ENCODE data around the gene DHX9. TPM values are rescaled to one million over a fixed set of nuclear protein-coding genes. Genes with fewer than 3 reads are reported as not detected.
A peak's percentile ranks its signal among the peaks of the same experiment; 100 is the strongest.
"Not testable (repeated sequence)": the region's sequence is repeated elsewhere in the genome, so short reads cannot be mapped to it uniquely, and the experiment has no call there.

The DHX9 gene
- total and polyA plus RNA-seq, 8 donors = 29.0 to 196 (median 54.5) TPM

DNA sequence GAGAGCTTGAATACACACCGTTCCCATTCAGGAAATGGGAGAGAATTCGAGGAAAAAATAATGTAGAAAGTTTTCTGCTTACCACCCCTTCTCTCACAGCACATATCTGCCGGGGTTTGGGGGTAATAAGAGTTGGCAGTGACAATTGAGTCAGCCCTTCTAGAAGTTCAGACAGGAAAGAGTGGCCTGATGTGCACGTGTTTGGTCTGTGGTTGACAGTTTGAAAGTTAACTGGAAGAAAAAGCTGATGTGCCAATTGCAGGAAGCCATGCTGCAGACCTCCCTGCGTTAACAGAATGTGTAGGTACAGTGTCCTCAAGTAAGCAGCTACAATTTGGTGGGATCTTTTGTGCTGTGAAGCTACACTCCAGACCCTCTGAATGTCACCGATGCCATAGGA is 50.9 kb downstream of the DHX9 start:
- TF ChIP-seq, protein P1, sequence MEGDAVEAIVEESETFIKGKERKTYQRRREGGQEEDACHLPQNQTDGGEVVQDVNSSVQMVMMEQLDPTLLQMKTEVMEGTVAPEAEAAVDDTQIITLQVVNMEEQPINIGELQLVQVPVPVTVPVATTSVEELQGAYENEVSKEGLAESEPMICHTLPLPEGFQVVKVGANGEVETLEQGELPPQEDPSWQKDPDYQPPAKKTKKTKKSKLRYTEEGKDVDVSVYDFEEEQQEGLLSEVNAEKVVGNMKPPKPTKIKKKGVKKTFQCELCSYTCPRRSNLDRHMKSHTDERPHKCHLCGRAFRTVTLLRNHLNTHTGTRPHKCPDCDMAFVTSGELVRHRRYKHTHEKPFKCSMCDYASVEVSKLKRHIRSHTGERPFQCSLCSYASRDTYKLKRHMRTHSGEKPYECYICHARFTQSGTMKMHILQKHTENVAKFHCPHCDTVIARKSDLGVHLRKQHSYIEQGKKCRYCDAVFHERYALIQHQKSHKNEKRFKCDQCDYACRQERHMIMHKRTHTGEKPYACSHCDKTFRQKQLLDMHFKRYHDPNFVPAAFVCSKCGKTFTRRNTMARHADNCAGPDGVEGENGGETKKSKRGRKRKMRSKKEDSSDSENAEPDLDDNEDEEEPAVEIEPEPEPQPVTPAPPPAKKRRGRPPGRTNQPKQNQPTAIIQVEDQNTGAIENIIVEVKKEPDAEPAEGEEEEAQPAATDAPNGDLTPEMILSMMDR (IDR thresholded peaks at IDR 0.05) = no peak
- TF ChIP-seq POLR2AphosphoS5 (IDR thresholded peaks at IDR 0.05) (no peak), POLR2A (IDR thresholded peaks at IDR 0.05) (no peak), EP300 (IDR thresholded peaks at IDR 0.05) (no peak)
- Histone ChIP-seq H3K36me3 (peaks cover 23 to 47% (median 43%) of the 10 kb centered on the region in 4 donors), H3K4me3 (no peak overlapping the region), H3K4me1 (peaks cover 0 to 14% (median 8%) of the 10 kb centered on the region in 4 donors), H3K27ac (no peak overlapping the region), H3K27me3 (no peaks in the 10 kb centered on the region), H3K9me3 (no peaks in the 10 kb centered on the region)
- no peak for DNase-seq
- 53 to 70% (median 66%) methylated on average over 6 of the region's 6 CpGs for WGBS, 5 donors
- intact Hi-C loops (cut with DNase I; ENCODE audit: low total_unique reads) = no loop called here

DNA sequence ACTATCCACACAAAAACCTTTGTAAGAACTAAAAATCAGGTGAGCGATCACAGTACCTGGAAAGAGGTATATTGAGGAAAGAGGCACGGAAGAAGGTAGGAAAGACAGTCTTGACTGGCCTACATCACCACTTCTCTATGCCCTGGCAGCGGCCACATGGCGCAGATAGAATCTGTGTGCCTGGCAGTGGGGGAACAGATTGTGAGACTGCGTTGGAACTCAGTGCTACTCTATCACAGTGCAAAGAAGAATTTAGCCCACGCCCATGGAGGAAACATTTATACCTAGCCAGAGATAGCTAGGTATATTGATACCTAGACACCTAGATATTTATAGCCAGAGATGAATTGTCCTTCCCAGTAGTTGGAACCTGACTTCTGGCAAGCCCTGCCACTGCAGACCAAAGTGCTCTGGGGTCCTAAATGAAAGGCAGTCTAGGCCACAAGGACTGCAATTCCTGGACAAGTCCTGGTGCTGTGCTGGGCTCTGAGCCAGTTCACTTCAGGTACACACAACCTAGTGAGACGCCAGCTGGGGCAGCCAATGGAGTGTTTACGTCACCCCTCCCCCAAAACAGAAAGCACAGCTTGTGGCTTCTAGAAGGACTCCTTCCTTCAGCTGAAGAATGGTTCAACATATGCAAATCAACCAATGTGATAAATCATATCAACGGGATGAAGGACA is 51.9 kb downstream of the DHX9 start:
- Histone ChIP-seq H3K4me3 (no peak overlapping the region), H3K4me1 (peaks cover 0 to 14% (median 8%) of the 10 kb centered on the region in 4 donors), H3K9me3 (no peaks in the 10 kb centered on the region), H3K36me3 (peaks cover 12 to 36% (median 32%) of the 10 kb centered on the region in 4 donors), H3K27me3 (no peaks in the 10 kb centered on the region), H3K27ac (peak overlapping the region in 1 of 5 donors; percentile 45)
- peak in 1 of 2 donors; percentile 73 for DNase-seq
- WGBS, 5 donors = 55 to 75% (median 60%) methylated on average over 9 of the region's 9 CpGs
- intact Hi-C loops (cut with DNase I; ENCODE audit: low total_unique reads) = no loop called here
- TF ChIP-seq, protein P1 (IDR thresholded peaks at IDR 0.05) = no peak
- TF ChIP-seq EP300 (IDR thresholded peaks at IDR 0.05) = no peak
- TF ChIP-seq POLR2A (IDR thresholded peaks at IDR 0.05) = no peak
- no peak for TF ChIP-seq POLR2AphosphoS5 (IDR thresholded peaks at IDR 0.05)

DNA sequence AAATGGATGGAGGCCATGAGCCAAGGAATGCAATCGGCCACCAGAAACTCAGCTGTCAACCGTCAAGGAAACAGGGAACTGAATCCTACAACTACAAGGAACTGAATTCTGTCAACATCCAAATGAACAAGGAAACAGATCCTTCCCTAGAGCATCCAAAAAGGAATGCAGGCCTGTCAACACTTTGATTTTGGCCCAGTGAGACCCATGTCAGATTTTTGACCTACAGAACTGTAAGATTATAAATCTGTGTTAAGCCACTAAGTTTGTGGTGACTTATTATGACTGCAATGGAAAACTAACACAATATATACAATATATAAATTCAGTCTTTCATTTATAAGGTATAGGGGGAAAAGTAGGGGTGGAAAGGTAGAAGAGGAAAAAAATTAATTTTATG is 58.5 kb downstream of the DHX9 start:
- TF ChIP-seq, protein P1 (IDR thresholded peaks at IDR 0.05) = no peak
- no peak for TF ChIP-seq EP300 (IDR thresholded peaks at IDR 0.05)
- no peak for TF ChIP-seq POLR2AphosphoS5 (IDR thresholded peaks at IDR 0.05)
- no peak for TF ChIP-seq POLR2A (IDR thresholded peaks at IDR 0.05)
- no peaks in the 10 kb centered on the region for H3K9me3 ChIP-seq
- H3K4me1 ChIP-seq = no peaks in the 10 kb centered on the region
- 57 to 91% (median 81%) methylated on average over 2 of the region's 2 CpGs for WGBS, 5 donors
- intact Hi-C loops (cut with DNase I; ENCODE audit: low total_unique reads) = no loop called here
- H3K27ac ChIP-seq = no peak overlapping the region
- H3K4me3 ChIP-seq = no peak overlapping the region
- no peaks in the 10 kb centered on the region for H3K36me3 ChIP-seq
- no peak for DNase-seq
- no peaks in the 10 kb centered on the region for H3K27me3 ChIP-seq

DNA sequence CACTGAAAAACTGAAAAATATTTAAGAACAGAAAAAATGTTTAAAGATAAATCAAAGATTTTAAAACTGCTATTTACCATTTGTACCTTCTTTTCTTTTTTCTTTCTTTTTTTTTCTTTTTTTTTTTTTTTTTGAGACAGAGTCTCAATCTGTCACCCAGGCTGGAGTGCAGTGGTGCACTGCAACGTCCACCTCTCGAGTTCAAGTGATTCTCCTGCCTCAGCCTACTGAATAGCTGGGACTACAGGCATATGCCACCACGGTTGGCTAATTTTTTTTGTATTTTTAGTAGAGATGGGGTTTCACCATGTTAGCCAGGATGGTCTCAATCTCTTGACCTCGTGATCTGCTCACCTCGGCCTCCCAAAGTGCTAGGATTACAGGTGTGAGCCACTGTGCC is 62.8 kb downstream of the DHX9 start:
- H3K4me1 ChIP-seq; H3K36me3 ChIP-seq; DNase-seq; H3K27me3 ChIP-seq; intact Hi-C loops (cut with DNase I; ENCODE audit: low total_unique reads); H3K27ac ChIP-seq; H3K4me3 ChIP-seq; H3K9me3 ChIP-seq: not testable (repeated sequence)
- WGBS, 5 donors = 87 to 95% (median 90%) methylated on average over 5 of the region's 5 CpGs

DNA sequence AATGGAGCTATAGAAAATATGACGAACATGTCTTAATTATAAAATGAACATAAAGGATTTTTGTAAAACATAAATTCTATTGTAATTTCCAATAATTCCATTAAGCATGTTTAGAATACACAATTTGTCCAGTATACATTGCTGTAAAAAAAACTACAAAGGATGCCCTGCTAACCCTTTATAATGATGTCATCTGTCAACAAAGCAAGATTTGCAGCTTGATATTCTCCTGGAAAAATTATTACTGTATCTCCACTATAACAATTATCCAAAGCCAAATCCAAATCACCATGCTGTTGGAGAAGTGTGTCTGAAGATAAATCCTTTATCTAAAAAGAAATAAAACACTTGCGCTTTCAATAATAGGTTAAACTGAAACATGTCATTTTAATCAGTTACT is 66.2 kb downstream of the DHX9 start:
- 91 to 98% (median 95%) methylated on average over 2 of the region's 2 CpGs for WGBS, 5 donors
- no peak for DNase-seq
- intact Hi-C loops (cut with DNase I; ENCODE audit: low total_unique reads) = no loop called here
- Histone ChIP-seq H3K27me3 (no peaks in the 10 kb centered on the region), H3K36me3 (no peaks in the 10 kb centered on the region), H3K27ac (no peak overlapping the region), H3K4me1 (no peaks in the 10 kb centered on the region), H3K4me3 (no peak overlapping the region), H3K9me3 (no peaks in the 10 kb centered on the region)
- TF ChIP-seq, protein P1 (IDR thresholded peaks at IDR 0.05) = no peak
- TF ChIP-seq POLR2AphosphoS5 (IDR thresholded peaks at IDR 0.05) (no peak), EP300 (IDR thresholded peaks at IDR 0.05) (no peak), POLR2A (IDR thresholded peaks at IDR 0.05) (no peak)
